ENCODE measurements around the gene SNCAIP. TPM values are rescaled to one million over a fixed set of nuclear protein-coding genes. Genes with fewer than 3 reads are reported as not detected.
A peak's percentile ranks its signal among the peaks of the same experiment; 100 is the strongest.

SNCAIP gene
- total and polyA plus RNA-seq, 2 of the 4 experiments (the other 2 are of a cell fraction): 15.3 to 19.0 TPM

DNA sequence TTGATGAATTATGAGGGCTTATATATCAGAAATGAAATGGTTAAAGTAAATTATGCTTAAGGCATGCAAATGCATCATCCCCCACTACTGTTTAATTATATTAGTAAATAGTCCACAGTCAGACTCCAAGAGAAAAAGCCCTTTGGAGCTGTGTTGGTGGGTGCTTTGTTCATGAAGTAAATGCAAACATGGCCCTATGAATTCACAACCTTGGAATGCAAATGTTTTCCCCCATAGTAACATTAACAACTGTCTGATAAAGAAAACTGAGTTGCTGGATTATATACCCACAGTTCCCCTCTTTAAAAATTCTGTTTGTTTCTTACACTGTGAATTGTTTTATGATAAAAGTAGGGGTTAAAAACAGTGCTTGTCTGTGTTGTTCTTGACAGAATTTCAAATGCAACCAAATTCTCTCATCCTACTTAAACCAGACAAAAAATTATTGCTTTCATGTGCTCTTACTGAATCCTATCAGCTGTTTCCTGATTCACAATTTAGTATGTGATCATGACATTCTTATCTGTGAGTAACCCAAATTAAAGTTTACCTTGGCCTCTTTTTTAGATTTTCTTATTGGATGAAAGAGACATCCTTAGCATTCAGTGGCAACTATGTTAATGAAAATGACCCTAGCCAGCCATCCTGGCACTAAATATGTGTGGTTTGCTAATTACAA, 48.5 kb upstream of the SNCAIP start (continued):
- TF ChIP-seq SMC3 (IDR thresholded peaks at IDR 0.05; ENCODE audit: low read depth, low read length) (no peak), MAZ (IDR thresholded peaks at IDR 0.05; ENCODE audit: borderline replicate concordance, low read depth, low read length) (no peak), RAD21 (IDR thresholded peaks at IDR 0.05; ENCODE audit: low read length) (no peak)

DNA sequence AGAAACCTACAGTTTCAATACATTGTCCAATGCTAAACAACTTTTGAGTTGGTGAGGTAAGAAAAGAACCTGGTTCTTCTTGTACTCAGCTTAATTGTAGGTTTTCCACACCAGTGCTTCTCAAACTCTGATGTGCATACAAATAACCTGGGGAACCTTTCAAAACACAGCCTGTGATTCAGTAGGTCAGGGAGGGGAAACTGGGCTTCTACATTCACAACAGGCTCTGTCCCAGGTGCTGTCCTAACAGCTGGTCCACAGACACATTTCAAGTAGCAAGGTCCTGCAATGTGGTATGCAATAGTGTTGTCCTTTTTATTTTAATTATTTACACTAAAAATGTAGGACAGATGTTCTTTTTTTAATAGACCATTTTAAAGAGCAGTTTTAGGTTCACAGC, 47.4 kb upstream of the SNCAIP start:
- peak overlapping the region; percentile 56 for H3K4ac ChIP-seq (ENCODE audit: low read depth, low read length)
- peak overlapping the region; percentile 46; the same call in 1 of the 2 replicates for H4K91ac ChIP-seq (ENCODE audit: insufficient read depth, low read depth, low read length)
- H2AFZ ChIP-seq (replicated peaks; ENCODE audit: low read length, poor library complexity): no peak overlapping the region
- H3K56ac ChIP-seq (ENCODE audit: extremely low read depth, insufficient read depth, low read length): no peak overlapping the region
- BruUV-seq (replicated peaks): no TSS peak
- ChIA-PET CTCF (interaction anchor here (0.7 kb wide), 1 partner anchor 1720 kb away, joined by 3 read pairs; no protein-coding TSS in a partner anchor), POLR2A (ENCODE audit: unreplicated experiment) (no interaction called here)
- no peaks in the 10 kb centered on the region for H3K27me3 ChIP-seq (ENCODE audit: control insufficient read depth, insufficient read depth, low read length)
- DNase-seq: peak; percentile 8
- intact Hi-C loops (cut with micrococcal nuclease): no loop called here
- peak overlapping the region; percentile 52; the same call in 1 of the 2 replicates for H3K14ac ChIP-seq (replicated peaks; ENCODE audit: low read depth, low read length)
- H2BK15ac ChIP-seq (ENCODE audit: low read depth, low read length): peak overlapping the region; percentile 65; the same call in 1 of the 3 replicates
- no peaks in the 10 kb centered on the region for H3K79me1 ChIP-seq (ENCODE audit: low read depth in 1 of 2, low read length in 2 of 2)
- H2AK9ac ChIP-seq (replicated peaks; ENCODE audit: low read depth, low read length, poor library complexity): no peak overlapping the region
- H2BK5ac ChIP-seq (ENCODE audit: low read depth, low read length, poor library complexity, severe bottlenecking): no peak overlapping the region
- 0 out of 4 replicates have a peak overlapping the region, but pooled peaks of 1 of the 2 experiments have one; percentile 14 for H4K8ac ChIP-seq (ENCODE audit: low read depth in 2 of 2, low read length in 2 of 2)
- peaks cover 3% of the 10 kb centered on the region; the same call in 1 of the 2 replicates for H3K9me1 ChIP-seq (ENCODE audit: insufficient read depth, low read length)
- H2BK20ac ChIP-seq (ENCODE audit: low read depth, low read length): peak overlapping the region; percentile 50
- dilution Hi-C loops (cut with HindIII; ENCODE audit: low sequenced_read_pairs, unreplicated experiment): no loop called here
- ATAC-seq (ENCODE audit: low read depth): no peak
- H3K4me3 ChIP-seq (ENCODE audit: insufficient read depth, low read depth, low read length): no peak overlapping the region
- H3K9me3 ChIP-seq (ENCODE audit: control insufficient read depth, insufficient read depth, low read length): no peaks in the 10 kb centered on the region
- H3K18ac ChIP-seq (ENCODE audit: low read depth, low read length): peak overlapping the region; percentile 12; the same call in 1 of the 2 replicates
- H3K4me1 ChIP-seq (ENCODE audit: control insufficient read depth, insufficient read depth, low read length): peaks cover 3% of the 10 kb centered on the region
- no peak overlapping the region for H3K4me2 ChIP-seq (ENCODE audit: low read depth, low read length)
- H3K9ac ChIP-seq (ENCODE audit: low read depth, low read length): no peak overlapping the region
- H3K36me3 ChIP-seq (ENCODE audit: control insufficient read depth, insufficient read depth, low read length): no peaks in the 10 kb centered on the region
- no peak for TF ChIP-seq BHLHE40 (IDR thresholded peaks at IDR 0.05; ENCODE audit: low read depth, low read length)
- TF ChIP-seq POLR2A (IDR thresholded peaks at IDR 0.05; ENCODE audit: low read depth, low read length): no peak
- no peak for TF ChIP-seq NFE2L2 (IDR thresholded peaks at IDR 0.05; ENCODE audit: low read depth, low read length)
- no peak for TF ChIP-seq FOS (IDR thresholded peaks at IDR 0.05; ENCODE audit: low read depth, low read length)
- TF ChIP-seq RCOR1 (IDR thresholded peaks at IDR 0.05; ENCODE audit: insufficient replicate concordance, low read length): no peak
- TF ChIP-seq RFX5 (IDR thresholded peaks at IDR 0.05; ENCODE audit: low read depth, low read length): no peak
- TF ChIP-seq, protein P1, sequence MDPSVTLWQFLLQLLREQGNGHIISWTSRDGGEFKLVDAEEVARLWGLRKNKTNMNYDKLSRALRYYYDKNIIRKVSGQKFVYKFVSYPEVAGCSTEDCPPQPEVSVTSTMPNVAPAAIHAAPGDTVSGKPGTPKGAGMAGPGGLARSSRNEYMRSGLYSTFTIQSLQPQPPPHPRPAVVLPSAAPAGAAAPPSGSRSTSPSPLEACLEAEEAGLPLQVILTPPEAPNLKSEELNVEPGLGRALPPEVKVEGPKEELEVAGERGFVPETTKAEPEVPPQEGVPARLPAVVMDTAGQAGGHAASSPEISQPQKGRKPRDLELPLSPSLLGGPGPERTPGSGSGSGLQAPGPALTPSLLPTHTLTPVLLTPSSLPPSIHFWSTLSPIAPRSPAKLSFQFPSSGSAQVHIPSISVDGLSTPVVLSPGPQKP (IDR thresholded peaks at IDR 0.05; ENCODE audit: borderline replicate concordance, low read depth, low read length): no peak
- TF ChIP-seq MAZ (IDR thresholded peaks at IDR 0.05; ENCODE audit: borderline replicate concordance, low read depth, low read length): no peak
- TF ChIP-seq RAD21 (IDR thresholded peaks at IDR 0.05; ENCODE audit: low read length): no peak
- TF ChIP-seq, protein P2, sequence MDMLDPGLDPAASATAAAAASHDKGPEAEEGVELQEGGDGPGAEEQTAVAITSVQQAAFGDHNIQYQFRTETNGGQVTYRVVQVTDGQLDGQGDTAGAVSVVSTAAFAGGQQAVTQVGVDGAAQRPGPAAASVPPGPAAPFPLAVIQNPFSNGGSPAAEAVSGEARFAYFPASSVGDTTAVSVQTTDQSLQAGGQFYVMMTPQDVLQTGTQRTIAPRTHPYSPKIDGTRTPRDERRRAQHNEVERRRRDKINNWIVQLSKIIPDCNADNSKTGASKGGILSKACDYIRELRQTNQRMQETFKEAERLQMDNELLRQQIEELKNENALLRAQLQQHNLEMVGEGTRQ (IDR thresholded peaks at IDR 0.05; ENCODE audit: low read depth, low read length): no peak
- no peak for TF ChIP-seq CEBPB (IDR thresholded peaks at IDR 0.05; ENCODE audit: low read depth, low read length)
- TF ChIP-seq MXI1 (IDR thresholded peaks at IDR 0.05; ENCODE audit: borderline replicate concordance, low read depth, low read length): no peak
- TF ChIP-seq SMC3 (IDR thresholded peaks at IDR 0.05; ENCODE audit: low read depth, low read length): no peak
- H2BK120ac ChIP-seq (ENCODE audit: low read depth, low read length): peak overlapping the region; percentile 68
- no peaks in the 10 kb centered on the region for H4K20me1 ChIP-seq (ENCODE audit: insufficient read depth, low read length)
- no peak overlapping the region for H4K5ac ChIP-seq (ENCODE audit: low read depth, low read length)
- in situ Hi-C loops (cut with MboI; ENCODE audit: low sequenced_read_pairs): no loop called here
- H3K23ac ChIP-seq (ENCODE audit: low read depth, low read length): 0 out of 2 replicates have a peak overlapping the region, but pooled peaks have one; percentile 41
- H3K27ac ChIP-seq (ENCODE audit: insufficient read depth, low read length): no peak overlapping the region
- H2AK5ac ChIP-seq (ENCODE audit: low read depth, low read length): peak overlapping the region; percentile 36; the same call in 1 of the 2 replicates

All from IMR-90 (cell line).